CD4-positive, alpha-beta T cell (primary cell): ENCODE results near the gene MTMR12. TPM values are rescaled to one million over a fixed set of nuclear protein-coding genes. Genes with fewer than 3 reads are reported as not detected.

ENCODE experiments used
- ATAC-seq: fragments of 200-7000 bp; cut with Tn5 transposase; one replicate; pipeline ENCODE4 v1.10.0; 2022; ENCODE audit warnings: mild to moderate bottlenecking; ENCODE audit not compliant: poor library complexity
- CTCF ChIA-PET: fragments of 350-600 bp; sonication (Branson Sonifier 250); formaldehyde crosslinking; loops from one replicate; lab custom pipeline; 2021; ENCODE audit warnings: antibody characterized with exemption, inconsistent platforms; lab: Charles Lee
- POLR2A ChIA-PET: fragments of 350-600 bp; sonication (Branson Sonifier 250); formaldehyde crosslinking; loops from one replicate; lab custom pipeline; 2021; ENCODE audit warnings: antibody characterized with exemption, inconsistent platforms; lab: Charles Lee
- DNase-seq, 14 experiments: peaks; one replicate each; pipeline ENCODE4 v3.0.0-alpha.2; 2013 to 2020; ENCODE audit warnings: mixed read lengths in 2 of 14
- H3K27ac ChIP-seq, 2 donors: one replicate each; pipeline versions ENCODE4 v1.5.1 to v1.7.0; 2013; ENCODE audit warnings: low read length in 2 of 2, low read depth in 1 of 2, mild to moderate bottlenecking in 1 of 2
- H3K27me3 ChIP-seq, 2 experiments: 1 replicate in 1 of 2; 2 replicates in 1 of 2; pipeline versions ENCODE4 v1.6.1 to v1.7.0; 2013; ENCODE audit warnings: low read length in 2 of 2, control low read depth in 1 of 2, mild to moderate bottlenecking in 1 of 2, moderate library complexity in 1 of 2; ENCODE audit not compliant: insufficient read depth in 2 of 2, control insufficient read depth in 1 of 2
- H3K36me3 ChIP-seq: one replicate; pipeline ENCODE4 v1.6.1; 2013; ENCODE audit warnings: low read length, control low read depth; ENCODE audit not compliant: insufficient read depth
- H3K4me1 ChIP-seq: one replicate; pipeline ENCODE4 v1.6.1; 2013; ENCODE audit warnings: low read length, control low read depth; ENCODE audit not compliant: insufficient read depth
- H3K4me3 ChIP-seq: one replicate; pipeline ENCODE4 v1.5.1; 2013; ENCODE audit warnings: mild to moderate bottlenecking, low read length, moderate library complexity
- H3K9me3 ChIP-seq, 2 experiments: 1 replicate in 1 of 2; 2 replicates in 1 of 2; pipeline versions ENCODE4 v1.6.1 to v1.7.0; 2013; ENCODE audit warnings: low read length in 2 of 2, mild to moderate bottlenecking in 2 of 2, control low read depth in 1 of 2, moderate library complexity in 1 of 2; ENCODE audit not compliant: control insufficient read depth in 1 of 2, insufficient read depth in 1 of 2
- H3K27ac Mint-ChIP-seq: one replicate; pipeline ENCODE4 v1.8.0; 2020; ENCODE audit warnings: mixed read lengths
- H3K27me3 Mint-ChIP-seq: one replicate; pipeline ENCODE4 v1.8.0; 2021; ENCODE audit warnings: mixed read lengths
- H3K36me3 Mint-ChIP-seq: one replicate; pipeline ENCODE4 v1.8.0; 2021; ENCODE audit warnings: low read depth, mixed read lengths
- H3K4me1 Mint-ChIP-seq: one replicate; pipeline ENCODE4 v1.8.0; 2021; ENCODE audit warnings: low read depth, mixed read lengths
- H3K4me3 Mint-ChIP-seq: one replicate; pipeline ENCODE4 v1.8.0; 2020; ENCODE audit warnings: mild to moderate bottlenecking, mixed read lengths
- H3K9me3 Mint-ChIP-seq: one replicate; pipeline ENCODE4 v1.8.0; 2020; ENCODE audit warnings: mixed read lengths
- intact Hi-C, 2 experiments: fragments of 100-400 bp; cut with DNase I in 1 of 2; cut with micrococcal nuclease in 1 of 2; formaldehyde crosslinking; loops; one replicate each; pipeline versions ENCODE4 v1.15.1 to v1.9.0; 2023 to 2025; cut with DNase I, micrococcal nuclease
- total RNA-seq, 174 experiments: library from RNA in 2 of 174; stranded (reverse) in 2 of 174; gene quantifications; one replicate each; pipeline ENCODE4 v1.2.3 and lab custom pipeline; 2021 to 2026
- TF ChIP-seq, protein P1 (sequence below): fragments of 200-600 bp; IDR thresholded peaks from one replicate; pipeline ENCODE4 v1.8.0; 2022; ENCODE audit warnings: antibody characterized with exemption, mild to moderate bottlenecking

MTMR12 gene
- total RNA-seq, 2 experiments from 2014 or later: 15.9 to 18.3 TPM

DNA sequence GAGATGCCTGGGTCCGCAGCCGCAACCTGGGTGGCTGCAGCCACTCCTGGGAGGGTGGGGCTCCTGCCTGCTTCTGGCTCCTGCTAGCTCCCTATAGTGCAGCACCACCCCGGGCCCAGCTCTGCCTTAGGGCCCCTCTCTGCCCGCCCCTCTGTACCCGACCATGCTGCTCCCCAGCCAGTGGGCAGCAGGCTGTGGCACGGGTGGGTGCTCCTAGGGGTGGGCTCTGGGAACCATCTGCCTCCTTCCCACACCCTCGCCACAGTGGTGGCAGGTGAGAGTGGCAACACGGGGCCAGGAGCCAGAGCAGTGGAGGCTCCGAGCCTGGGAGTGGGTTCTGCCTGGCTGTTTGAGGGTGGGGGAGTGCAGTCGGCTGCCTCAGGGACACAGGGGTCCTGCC, 7.8 kb upstream of the MTMR12 start:
- intact Hi-C loops: no loop called here
- Histone ChIP-seq H3K4me3 (no peak overlapping the region), H3K9me3 (peaks cover 10 to 35% of the 10 kb centered on the region in 2 experiments), H3K27me3 (no peaks in the 10 kb centered on the region), H3K4me1 (no peaks in the 10 kb centered on the region), H3K27ac (no peak overlapping the region), H3K36me3 (no peaks in the 10 kb centered on the region)
- Mint-ChIP-seq H3K36me3 (no peaks in the 10 kb centered on the region), H3K4me3 (no peak overlapping the region), H3K27me3 (no peaks in the 10 kb centered on the region), H3K27ac (no peak overlapping the region), H3K4me1 (no peaks in the 10 kb centered on the region), H3K9me3 (peaks cover 4% of the 10 kb centered on the region)
- TF ChIP-seq, protein P1, sequence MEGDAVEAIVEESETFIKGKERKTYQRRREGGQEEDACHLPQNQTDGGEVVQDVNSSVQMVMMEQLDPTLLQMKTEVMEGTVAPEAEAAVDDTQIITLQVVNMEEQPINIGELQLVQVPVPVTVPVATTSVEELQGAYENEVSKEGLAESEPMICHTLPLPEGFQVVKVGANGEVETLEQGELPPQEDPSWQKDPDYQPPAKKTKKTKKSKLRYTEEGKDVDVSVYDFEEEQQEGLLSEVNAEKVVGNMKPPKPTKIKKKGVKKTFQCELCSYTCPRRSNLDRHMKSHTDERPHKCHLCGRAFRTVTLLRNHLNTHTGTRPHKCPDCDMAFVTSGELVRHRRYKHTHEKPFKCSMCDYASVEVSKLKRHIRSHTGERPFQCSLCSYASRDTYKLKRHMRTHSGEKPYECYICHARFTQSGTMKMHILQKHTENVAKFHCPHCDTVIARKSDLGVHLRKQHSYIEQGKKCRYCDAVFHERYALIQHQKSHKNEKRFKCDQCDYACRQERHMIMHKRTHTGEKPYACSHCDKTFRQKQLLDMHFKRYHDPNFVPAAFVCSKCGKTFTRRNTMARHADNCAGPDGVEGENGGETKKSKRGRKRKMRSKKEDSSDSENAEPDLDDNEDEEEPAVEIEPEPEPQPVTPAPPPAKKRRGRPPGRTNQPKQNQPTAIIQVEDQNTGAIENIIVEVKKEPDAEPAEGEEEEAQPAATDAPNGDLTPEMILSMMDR: no peak
- no peak for ATAC-seq
- ChIA-PET POLR2A (no interaction called here), CTCF (no interaction called here)
- DNase-seq: no peak

DNA sequence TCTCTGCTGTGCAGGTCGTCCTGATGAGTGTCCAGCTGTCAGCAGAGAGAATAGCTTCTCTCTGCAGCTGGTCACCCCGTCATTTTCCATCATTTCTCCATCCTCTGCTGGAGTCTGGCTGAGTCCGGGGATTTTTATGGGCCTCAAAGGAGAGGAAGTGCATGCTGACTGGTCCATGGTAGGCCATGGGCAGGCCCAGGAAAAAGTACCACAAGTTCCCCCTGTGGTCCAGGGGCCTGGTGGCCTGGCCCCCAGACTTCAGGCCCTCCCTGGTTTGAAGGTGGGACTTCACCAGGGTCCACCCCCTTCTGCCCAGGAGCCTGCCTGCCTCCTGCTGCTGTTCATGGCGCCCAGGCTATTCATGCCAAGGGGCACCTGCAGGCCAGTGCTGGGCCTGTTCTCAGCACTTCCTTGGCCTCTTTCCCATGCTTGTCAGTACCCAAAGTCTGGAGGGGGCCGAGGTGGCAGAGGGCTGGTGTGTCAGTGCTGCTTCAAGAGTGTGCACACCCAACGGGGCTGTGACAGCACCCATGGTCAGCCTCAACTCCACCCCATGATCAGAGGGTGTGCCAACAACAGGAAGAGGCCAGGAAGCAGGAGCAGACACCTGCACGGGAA, 7.3 kb upstream of the MTMR12 start:
- intact Hi-C loops: no loop called here
- ChIA-PET POLR2A (no interaction called here), CTCF (no interaction called here)
- TF ChIP-seq, protein P1: no peak
- no peak overlapping the region for H3K4me3 Mint-ChIP-seq
- ATAC-seq (no peak), DNase-seq (no peak)
- H3K27ac ChIP-seq: no peak overlapping the region
- peaks cover 4% of the 10 kb centered on the region for H3K9me3 Mint-ChIP-seq
- H3K36me3 ChIP-seq: no peaks in the 10 kb centered on the region
- H3K4me1 ChIP-seq: no peaks in the 10 kb centered on the region
- no peaks in the 10 kb centered on the region for H3K27me3 ChIP-seq
- H3K36me3 Mint-ChIP-seq: no peaks in the 10 kb centered on the region
- H3K9me3 ChIP-seq: peaks cover 10 to 35% of the 10 kb centered on the region in 2 experiments
- no peak overlapping the region for H3K4me3 ChIP-seq
- H3K27me3 Mint-ChIP-seq: no peaks in the 10 kb centered on the region
- no peak overlapping the region for H3K27ac Mint-ChIP-seq
- no peaks in the 10 kb centered on the region for H3K4me1 Mint-ChIP-seq

DNA sequence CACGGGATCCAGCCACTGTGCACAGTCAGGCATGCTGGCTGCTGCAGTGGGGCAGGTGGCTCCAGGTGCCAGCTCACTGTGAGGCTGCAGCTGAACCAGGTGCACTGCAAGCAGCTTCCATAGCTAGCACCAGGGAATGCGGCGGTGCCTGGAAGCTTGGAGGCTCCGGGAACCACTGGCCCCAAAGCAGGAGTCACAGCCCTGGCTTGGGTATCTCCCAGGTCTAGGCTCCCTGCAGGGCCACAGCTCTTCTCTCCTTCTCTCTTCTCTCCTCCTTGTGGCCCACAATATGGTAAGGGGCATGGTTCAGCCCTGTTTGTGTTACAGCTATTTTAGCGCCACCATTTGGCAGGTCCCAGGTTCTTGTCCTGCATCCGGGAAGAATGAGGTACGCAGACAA, 6.7 kb upstream of the MTMR12 start:
- DNase-seq (no peak), ATAC-seq (no peak)
- Histone ChIP-seq H3K4me3 (no peak overlapping the region), H3K9me3 (peaks cover 10 to 35% of the 10 kb centered on the region in 2 experiments), H3K27me3 (no peaks in the 10 kb centered on the region), H3K4me1 (no peaks in the 10 kb centered on the region), H3K27ac (no peak overlapping the region), H3K36me3 (no peaks in the 10 kb centered on the region)
- POLR2A ChIA-PET: no interaction called here
- H3K27ac Mint-ChIP-seq: no peak overlapping the region
- H3K4me1 Mint-ChIP-seq: no peaks in the 10 kb centered on the region
- CTCF ChIA-PET: no interaction called here
- TF ChIP-seq, protein P1: no peak
- intact Hi-C loops: no loop called here
- H3K36me3 Mint-ChIP-seq: no peaks in the 10 kb centered on the region
- H3K9me3 Mint-ChIP-seq: peaks cover 4% of the 10 kb centered on the region
- no peak overlapping the region for H3K4me3 Mint-ChIP-seq
- H3K27me3 Mint-ChIP-seq: no peaks in the 10 kb centered on the region
